NOMO-1 (cell line): ENCODE data around the gene FAM83B.
"Not testable (repeated sequence)": the region's sequence is repeated elsewhere in the genome, so short reads cannot be mapped to it uniquely, and the experiment has no call there.

Experiments used
- DNase-seq, 2 experiments: peaks; one replicate each; lab custom pipeline; 2025; ENCODE audit not compliant: unreplicated experiment in 2 of 2; lab: John Stamatoyannopoulos, UW

Gene FAM83B

GRCh38 chr6:54846243-54846856 is at the start of gene FAM83B:
Gene FAM83B, plus strand, starts transcription at chr6:54846771. Its CDS starts 23,476 bp downstream, at chr6:54870247.
- no peak for DNase-seq

GRCh38 chr6:54796918-54797317 is 49.7 kb upstream of the FAM83B start:
- DNase-seq = not testable (repeated sequence)

GRCh38 chr6:54800050-54800600 is 46.4 kb upstream of the FAM83B start:
- DNase-seq = no peak

GRCh38 chr6:54801244-54801643 is 45.3 kb upstream of the FAM83B start:
- no peak for DNase-seq

DNA sequence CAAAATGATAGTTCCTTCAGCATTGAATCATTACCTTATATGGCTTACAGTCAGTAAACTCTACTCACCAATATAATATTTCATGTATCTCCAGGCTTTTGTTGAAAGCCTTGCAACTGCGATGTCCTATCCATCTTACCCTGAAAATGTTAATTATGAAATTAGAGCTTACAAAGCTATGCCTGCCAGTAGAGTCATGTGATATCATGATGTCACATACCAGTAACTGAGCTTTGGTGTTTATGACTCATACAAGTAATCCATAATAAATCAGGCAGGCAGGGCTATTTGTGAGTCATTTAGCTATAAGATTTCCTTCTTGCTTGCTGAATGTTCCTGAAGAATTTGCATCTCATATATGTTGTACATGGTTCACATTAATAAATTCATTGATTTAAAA is 44.9 kb upstream of the FAM83B start:
- peak; percentile 1 to 22 for DNase-seq

DNA sequence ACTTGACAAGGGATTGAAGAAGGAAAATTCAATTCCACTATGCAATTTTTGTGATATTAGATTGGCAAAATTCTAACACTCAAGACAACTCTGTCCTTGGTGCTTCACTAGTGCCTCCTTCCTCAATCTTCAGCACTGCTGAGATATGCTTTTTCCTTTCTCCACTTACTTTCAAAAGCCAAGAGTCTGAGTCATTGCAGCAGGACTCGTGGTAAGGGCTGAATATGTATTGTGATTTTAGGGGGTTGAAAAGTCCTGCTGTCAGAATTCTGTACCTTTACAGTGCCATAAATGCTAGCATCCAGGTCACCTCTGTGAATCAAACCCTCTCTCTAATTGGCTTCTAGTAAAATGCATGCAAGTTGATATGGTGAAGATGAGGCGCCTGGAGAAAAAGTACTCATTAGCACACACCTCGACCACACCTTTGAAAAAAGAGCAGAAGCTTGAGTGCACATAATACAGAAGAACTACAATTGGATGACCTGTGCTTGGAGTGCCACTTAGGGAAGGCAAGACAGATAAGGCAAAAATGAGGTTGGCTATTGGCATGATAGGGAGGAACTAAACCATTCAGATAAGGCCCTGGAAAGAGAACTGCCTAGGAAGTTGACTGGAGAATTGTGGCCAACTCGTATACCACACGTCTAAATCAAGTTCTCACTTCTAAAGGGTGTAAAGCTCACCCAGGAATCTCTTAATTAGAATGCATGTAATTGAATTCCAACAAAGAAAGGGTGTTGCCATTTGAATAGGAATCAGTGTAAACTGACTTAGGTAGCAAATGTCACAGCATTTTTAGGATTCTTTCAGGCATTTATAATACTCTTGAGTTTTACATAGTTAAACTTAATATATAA is 43.6 kb upstream of the FAM83B start:
- DNase-seq = peak in 1 of 2 experiments; percentile 29

DNA sequence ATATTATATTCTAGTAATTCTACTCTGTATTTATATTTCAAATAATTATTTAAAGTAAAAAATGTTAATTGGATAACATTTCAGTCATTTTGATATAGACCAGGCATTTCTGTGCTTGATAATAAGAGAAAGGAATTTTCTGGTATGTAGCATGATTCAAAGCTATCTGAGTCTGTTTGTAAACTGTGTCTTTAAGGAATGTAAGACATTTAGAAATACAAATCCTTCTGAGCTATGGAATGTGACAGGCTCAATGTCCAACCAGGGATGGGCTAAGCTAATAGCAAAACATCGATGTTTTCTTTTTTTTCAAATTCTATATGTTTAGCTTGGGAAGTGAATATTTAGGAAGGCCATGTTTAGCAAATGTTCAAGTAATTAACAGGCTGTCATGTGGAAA is 41.5 kb upstream of the FAM83B start:
- DNase-seq = no peak

DNA sequence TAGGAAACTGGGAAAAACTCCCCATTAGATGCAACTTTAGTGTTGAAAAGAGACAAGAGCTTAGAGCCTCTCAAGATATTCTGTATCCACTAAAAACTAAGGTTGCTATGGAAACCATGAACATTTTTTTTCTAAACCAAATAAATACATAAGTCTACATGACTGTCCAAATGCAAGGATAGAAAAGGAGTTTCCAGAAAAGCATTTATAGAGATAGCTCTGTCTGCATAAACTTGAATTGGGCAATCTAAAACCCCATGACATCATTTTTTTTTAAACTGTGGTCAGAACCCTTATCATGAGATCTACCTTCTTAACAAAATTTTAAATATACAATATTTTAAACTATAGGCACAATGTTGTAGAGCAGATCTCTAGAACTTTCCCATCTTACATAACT is 36.4 kb upstream of the FAM83B start:
- DNase-seq = no peak

GRCh38 chr6:54813892-54814291 is 32.7 kb upstream of the FAM83B start:
- no peak for DNase-seq

- no peak for DNase-seq
Measured at GRCh38 chr6:54817236-54817635, 29.3 kb upstream of the FAM83B start.

- DNase-seq = no peak
Measured at GRCh38 chr6:54817834-54818233, 28.7 kb upstream of the FAM83B start.

DNA sequence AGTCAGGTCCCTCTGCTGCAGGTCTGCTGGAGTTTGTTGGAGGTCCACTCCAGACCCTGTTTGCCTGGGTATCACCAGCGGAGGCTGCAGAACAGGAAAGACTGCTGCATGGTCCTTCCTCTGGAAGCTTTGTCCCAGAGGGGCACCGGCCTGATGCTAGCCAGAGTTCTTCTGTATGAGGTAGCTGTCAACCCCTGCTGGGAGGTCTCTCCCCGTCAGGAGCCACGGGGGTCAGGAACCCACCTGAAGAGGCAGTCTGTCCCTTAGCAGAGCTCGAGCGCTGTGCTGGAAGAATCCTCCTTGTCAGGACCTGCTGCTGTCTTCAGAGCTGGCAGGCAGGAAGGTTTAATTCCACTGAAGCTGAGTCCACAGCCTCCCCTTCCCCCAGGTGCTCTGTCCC is 22.3 kb upstream of the FAM83B start:
- DNase-seq = not testable (repeated sequence)

DNA sequence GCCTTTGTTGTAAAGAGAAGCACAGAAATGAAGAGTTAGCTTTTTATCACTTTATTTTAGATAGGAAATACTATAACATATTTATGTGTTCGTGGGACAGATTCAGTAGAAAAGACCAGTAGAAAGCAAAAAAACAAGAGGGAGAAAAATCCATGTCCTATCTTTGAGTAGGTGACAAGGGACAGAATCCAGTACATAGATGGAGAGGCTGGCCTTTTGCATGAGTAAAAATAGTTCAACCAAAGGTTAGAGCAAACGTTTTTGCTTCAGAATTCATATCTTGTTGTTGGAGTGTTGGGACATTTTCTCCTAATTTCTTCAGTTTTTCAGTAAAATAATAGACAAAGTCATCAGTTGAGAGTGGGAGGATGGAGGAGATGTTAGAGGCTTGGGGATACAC is 19.6 kb upstream of the FAM83B start:
- DNase-seq = no peak

- DNase-seq = no peak
Measured at GRCh38 chr6:54830216-54830615, 16.4 kb upstream of the FAM83B start.

DNA sequence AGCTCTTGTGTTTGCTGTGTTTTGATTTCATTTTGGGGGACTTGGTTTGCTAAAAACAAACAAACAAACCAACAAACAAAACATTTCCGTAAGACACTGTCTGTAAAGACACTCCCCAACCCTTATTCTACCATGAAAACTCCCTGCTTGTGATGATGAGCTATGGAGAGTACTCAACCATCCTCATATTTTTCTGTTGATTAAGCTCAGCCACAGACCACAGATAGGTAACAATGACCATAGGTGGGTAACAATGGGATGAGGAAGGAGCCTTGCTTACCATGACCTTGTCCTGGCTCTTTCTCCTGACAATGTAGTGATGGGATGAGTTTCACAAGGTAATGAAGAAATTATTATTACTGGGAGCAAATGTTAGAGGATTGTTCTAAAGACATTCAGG is 11.4 kb upstream of the FAM83B start:
- no peak for DNase-seq

DNA sequence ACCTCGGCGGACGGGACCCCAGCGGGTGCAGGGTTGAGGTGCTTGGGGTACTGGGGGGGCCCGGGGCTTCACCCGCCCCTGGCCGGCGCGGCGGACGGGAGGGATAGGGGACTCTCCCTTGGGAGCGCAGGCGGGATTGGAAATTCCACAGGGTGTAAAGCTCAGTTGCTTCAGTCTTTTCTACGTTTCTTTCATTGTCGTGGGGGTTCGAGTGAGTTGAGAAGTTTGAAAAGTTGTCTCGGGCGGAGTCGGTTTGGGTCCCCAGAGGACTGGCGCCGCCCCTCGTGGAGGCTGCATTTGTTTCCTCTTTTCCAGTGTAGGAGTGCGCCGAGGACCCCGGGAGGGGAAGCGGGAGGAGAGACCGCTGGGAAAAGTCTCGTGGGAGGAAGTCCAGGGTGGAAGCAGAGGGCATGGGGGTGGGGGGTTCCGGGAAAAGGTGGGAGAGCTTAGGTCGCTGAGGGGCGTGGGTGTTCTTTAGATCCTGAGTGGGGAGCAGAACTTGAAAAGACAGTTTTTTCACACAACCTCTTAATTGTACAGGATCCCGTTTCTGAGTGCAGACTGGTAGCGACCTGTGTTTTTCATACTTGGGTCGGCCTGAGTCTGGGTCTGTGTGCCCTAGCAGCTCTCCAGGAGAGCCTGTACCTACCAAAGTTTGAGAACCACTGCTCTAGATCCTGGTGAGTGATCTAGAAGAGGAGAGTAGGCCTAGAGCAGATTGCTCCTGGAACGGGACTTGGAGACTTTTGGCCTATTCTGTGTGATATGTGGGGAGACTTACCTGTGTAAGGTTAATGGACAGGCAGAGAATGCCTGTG is 495 bp downstream of the FAM83B start:
- DNase-seq = no peak

GRCh38 chr6:54847799-54848597 is 1.4 kb downstream of the FAM83B start:
- no peak for DNase-seq

- no peak for DNase-seq
Measured at GRCh38 chr6:54850114-54850513, 3.5 kb downstream of the FAM83B start.

DNA sequence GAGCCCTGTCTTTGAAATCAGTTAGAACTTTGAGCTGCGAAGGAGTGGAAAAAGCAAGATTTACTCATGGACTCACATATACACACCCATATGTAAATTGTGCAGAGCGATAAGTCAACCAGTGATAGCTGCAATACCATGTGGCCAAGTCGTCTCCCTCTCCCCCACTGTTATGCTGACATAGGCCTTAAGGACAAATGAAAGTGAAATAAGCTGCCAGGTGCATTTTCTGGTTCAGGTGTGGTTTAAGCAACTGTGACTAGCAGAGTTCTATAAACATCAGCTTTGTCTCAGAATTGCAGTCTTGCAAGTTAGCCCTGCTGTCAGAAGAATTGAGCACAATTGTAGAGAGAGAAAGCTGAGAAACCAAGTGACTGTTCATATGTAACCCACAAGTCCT is 9.6 kb downstream of the FAM83B start:
- DNase-seq = no peak

- no peak for DNase-seq
Measured at GRCh38 chr6:54860132-54860531, 13.6 kb downstream of the FAM83B start.
